ENCODE data around the gene FBXO42.

Gene FBXO42

GRCh38 chr1:16231331-16232315 is 120.7 kb downstream of the FBXO42 start:
- TF ChIP-seq CTCF (conservative IDR thresholded peaks at IDR 0.05; ENCODE audit: low read depth, low read length), result no peak
- no peak overlapping the region for H2AFZ ChIP-seq (ENCODE audit: low read depth)
- H4K20me1 ChIP-seq (ENCODE audit: insufficient read depth), result no peaks in the 10 kb centered on the region
- H3K79me2 ChIP-seq (ENCODE audit: insufficient read depth, low read depth), result no peaks in the 10 kb centered on the region
- no peaks in the 10 kb centered on the region for H3K27me3 ChIP-seq (ENCODE audit: insufficient read depth, low read depth)
- no peaks in the 10 kb centered on the region for H3K36me3 ChIP-seq (ENCODE audit: insufficient read depth)
- peaks cover 11% of the 10 kb centered on the region for H3K4me1 ChIP-seq (ENCODE audit: low read depth, poor library complexity, severe bottlenecking)
- H3K4me2 ChIP-seq, result no peak overlapping the region
- no peak overlapping the region for H3K4me3 ChIP-seq (IDR thresholded peaks at IDR 0.05; ENCODE audit: insufficient read depth, low read depth, low read length)
- H3K9ac ChIP-seq, result no peak overlapping the region
- no peak overlapping the region for H3K27ac ChIP-seq

- no peak overlapping the region for H3K4me2 ChIP-seq
- H3K27ac ChIP-seq, result no peak overlapping the region
- no peak overlapping the region for H3K9ac ChIP-seq
- H3K4me1 ChIP-seq (ENCODE audit: low read depth, poor library complexity, severe bottlenecking), result peaks cover 6% of the 10 kb centered on the region
- no peak overlapping the region for H2AFZ ChIP-seq (ENCODE audit: low read depth)
- H3K36me3 ChIP-seq (ENCODE audit: insufficient read depth), result no peaks in the 10 kb centered on the region
- no peaks in the 10 kb centered on the region for H3K27me3 ChIP-seq (ENCODE audit: insufficient read depth, low read depth)
- TF ChIP-seq CTCF (conservative IDR thresholded peaks at IDR 0.05; ENCODE audit: low read depth, low read length), result no peak
- H4K20me1 ChIP-seq (ENCODE audit: insufficient read depth), result no peaks in the 10 kb centered on the region
- H3K79me2 ChIP-seq (ENCODE audit: insufficient read depth, low read depth), result no peaks in the 10 kb centered on the region
- H3K4me3 ChIP-seq (IDR thresholded peaks at IDR 0.05; ENCODE audit: insufficient read depth, low read depth, low read length), result no peak overlapping the region
Observed at GRCh38 chr1:16230744-16231143, 121.5 kb downstream of the FBXO42 start.

GRCh38 chr1:16229976-16230740 is 122.1 kb downstream of the FBXO42 start:
- Histone ChIP-seq H3K4me1 (ENCODE audit: low read depth, poor library complexity, severe bottlenecking) (no peaks in the 10 kb centered on the region), H3K4me2 (no peak overlapping the region), H2AFZ (ENCODE audit: low read depth) (no peak overlapping the region), H4K20me1 (ENCODE audit: insufficient read depth) (no peaks in the 10 kb centered on the region), H3K27ac (no peak overlapping the region), H3K27me3 (ENCODE audit: insufficient read depth, low read depth) (no peaks in the 10 kb centered on the region), H3K36me3 (ENCODE audit: insufficient read depth) (no peaks in the 10 kb centered on the region), H3K79me2 (ENCODE audit: insufficient read depth, low read depth) (no peaks in the 10 kb centered on the region), H3K4me3 (IDR thresholded peaks at IDR 0.05; ENCODE audit: insufficient read depth, low read depth, low read length) (no peak overlapping the region), H3K9ac (no peak overlapping the region)
- no peak for TF ChIP-seq CTCF (conservative IDR thresholded peaks at IDR 0.05; ENCODE audit: low read depth, low read length)

GRCh38 chr1:16226490-16227179 is 125.6 kb downstream of the FBXO42 start:
- H3K4me1 ChIP-seq (ENCODE audit: low read depth, poor library complexity, severe bottlenecking), result no peaks in the 10 kb centered on the region
- H3K27me3 ChIP-seq (ENCODE audit: insufficient read depth, low read depth), result no peaks in the 10 kb centered on the region
- H3K27ac ChIP-seq, result no peak overlapping the region
- H3K4me3 ChIP-seq (IDR thresholded peaks at IDR 0.05; ENCODE audit: insufficient read depth, low read depth, low read length), result no peak overlapping the region
- no peak overlapping the region for H3K9ac ChIP-seq
- no peaks in the 10 kb centered on the region for H4K20me1 ChIP-seq (ENCODE audit: insufficient read depth)
- H2AFZ ChIP-seq (ENCODE audit: low read depth), result no peak overlapping the region
- no peak for TF ChIP-seq CTCF (conservative IDR thresholded peaks at IDR 0.05; ENCODE audit: low read depth, low read length)
- H3K79me2 ChIP-seq (ENCODE audit: insufficient read depth, low read depth), result no peaks in the 10 kb centered on the region
- H3K4me2 ChIP-seq, result no peak overlapping the region
- no peaks in the 10 kb centered on the region for H3K36me3 ChIP-seq (ENCODE audit: insufficient read depth)

Measured in KMS-11 (cell line).